Retinal pigment epithelial cell (primary cell): ENCODE results near the gene VPS13D.

Experiments used
- DNase-seq: peaks from one replicate; pipeline ENCODE4 v3.0.0-alpha.2; 2010; ENCODE audit warnings: low read depth
- H3K4me3 ChIP-seq: 2 replicates; pipeline ENCODE4 v1.5.1; 2011; ENCODE audit warnings: mild to moderate bottlenecking, low read length, control low read depth, moderate library complexity
- CTCF ChIP-seq: conservative IDR thresholded peaks from 2 replicates; pipeline ENCODE4 v1.5.1; 2011; ENCODE audit warnings: low read depth, low read length, control low read depth, inconsistent platforms

The VPS13D gene

GRCh38 chr1:12496154-12496961 is 266.5 kb downstream of the VPS13D start:
- H3K4me3 ChIP-seq = no peak overlapping the region
- TF ChIP-seq CTCF = no peak
- DNase-seq = no peak

GRCh38 chr1:12499539-12500240 is 269.9 kb downstream of the VPS13D start:
- DNase-seq = no peak
- H3K4me3 ChIP-seq = no peak overlapping the region
- no peak for TF ChIP-seq CTCF

GRCh38 chr1:12501661-12502060 is 271.8 kb downstream of the VPS13D start:
- no peak overlapping the region for H3K4me3 ChIP-seq
- DNase-seq = no peak
- no peak for TF ChIP-seq CTCF

- TF ChIP-seq CTCF = no peak
- no peak overlapping the region for H3K4me3 ChIP-seq
- no peak for DNase-seq
Observed at GRCh38 chr1:12502336-12503109, 272.7 kb downstream of the VPS13D start.

- no peak for DNase-seq
- TF ChIP-seq CTCF = no peak
Observed at GRCh38 chr1:12503709-12504108, 273.9 kb downstream of the VPS13D start.

GRCh38 chr1:12504601-12505000 is 274.8 kb downstream of the VPS13D start:
- TF ChIP-seq CTCF = no peak
- H3K4me3 ChIP-seq = no peak overlapping the region
- no peak for DNase-seq

More at GRCh38 chr1:12503709-12504108, 273.9 kb downstream of the VPS13D start:
- no peak overlapping the region for H3K4me3 ChIP-seq
